ENCODE results near the gene TMEM121B. TPM values are rescaled to one million over a fixed set of nuclear protein-coding genes. Genes with fewer than 3 reads are reported as not detected.
"Not testable (repeated sequence)": the region's sequence is repeated elsewhere in the genome, so short reads cannot be mapped to it uniquely, and the experiment has no call there.

The TMEM121B gene
- total RNA-seq, 1 donor from 2014 or later: 1.9 TPM

DNA sequence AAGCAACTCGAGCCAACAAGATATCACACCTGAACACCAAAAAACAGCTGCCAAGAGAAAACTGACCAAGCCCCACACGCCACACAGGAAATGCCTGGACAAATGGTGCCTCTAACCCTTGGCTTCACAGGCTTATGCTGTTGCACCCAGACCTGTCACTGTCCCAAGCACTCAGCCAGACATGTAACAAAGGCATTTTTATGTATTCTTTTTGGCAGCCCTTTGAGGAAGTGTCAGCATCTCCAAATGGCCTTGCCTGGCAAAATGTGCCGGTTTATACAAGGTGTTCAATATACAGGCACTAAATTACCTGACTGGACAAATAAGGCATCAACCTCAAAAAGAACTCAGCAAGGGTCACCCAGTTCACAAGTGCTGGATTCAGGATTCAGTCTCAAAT is 31.8 kb upstream of the TMEM121B start:
- H2AFZ ChIP-seq (ENCODE audit: low read depth, low read length): no peak overlapping the region
- FAIRE-seq: no peak
- peaks cover 1% of the 10 kb centered on the region for H3K4me1 ChIP-seq (ENCODE audit: insufficient read depth, low read length)
- H3K4me3 ChIP-seq (ENCODE audit: insufficient read depth, low read depth, low read length): no peak overlapping the region
- Mint-ChIP-seq H3K4me3 (ENCODE audit: unreplicated experiment) (no peak overlapping the region), H3K9me3 (ENCODE audit: unreplicated experiment) (no peaks in the 10 kb centered on the region), H3K4me1 (ENCODE audit: low read depth, unreplicated experiment) (peaks cover 6% of the 10 kb centered on the region), H3K27me3 (ENCODE audit: low read depth, unreplicated experiment) (no peaks in the 10 kb centered on the region), H3K36me3 (ENCODE audit: low read depth, unreplicated experiment) (peaks cover 8% of the 10 kb centered on the region), H3K27ac (ENCODE audit: unreplicated experiment) (no peak overlapping the region)
- H3K79me2 ChIP-seq (ENCODE audit: insufficient read depth, low read length): peaks cover 80% of the 10 kb centered on the region
- peaks cover 73% of the 10 kb centered on the region for H4K20me1 ChIP-seq (ENCODE audit: insufficient read depth, low read length)
- H3K36me3 ChIP-seq (ENCODE audit: insufficient read depth, low read length): no peaks in the 10 kb centered on the region
- H3K27me3 ChIP-seq (ENCODE audit: insufficient read depth, low read length): no peaks in the 10 kb centered on the region
- no peak for DNase-seq (ENCODE audit: low read depth)
- H3K27ac ChIP-seq (ENCODE audit: low read depth, low read length): no peak overlapping the region
- no peaks in the 10 kb centered on the region for H3K9me3 ChIP-seq (ENCODE audit: insufficient read depth, low read depth, low read length)
- TF ChIP-seq EZH2 (IDR thresholded peaks at IDR 0.05; ENCODE audit: insufficient read depth, low read length): no peak
- TF ChIP-seq, protein P1, sequence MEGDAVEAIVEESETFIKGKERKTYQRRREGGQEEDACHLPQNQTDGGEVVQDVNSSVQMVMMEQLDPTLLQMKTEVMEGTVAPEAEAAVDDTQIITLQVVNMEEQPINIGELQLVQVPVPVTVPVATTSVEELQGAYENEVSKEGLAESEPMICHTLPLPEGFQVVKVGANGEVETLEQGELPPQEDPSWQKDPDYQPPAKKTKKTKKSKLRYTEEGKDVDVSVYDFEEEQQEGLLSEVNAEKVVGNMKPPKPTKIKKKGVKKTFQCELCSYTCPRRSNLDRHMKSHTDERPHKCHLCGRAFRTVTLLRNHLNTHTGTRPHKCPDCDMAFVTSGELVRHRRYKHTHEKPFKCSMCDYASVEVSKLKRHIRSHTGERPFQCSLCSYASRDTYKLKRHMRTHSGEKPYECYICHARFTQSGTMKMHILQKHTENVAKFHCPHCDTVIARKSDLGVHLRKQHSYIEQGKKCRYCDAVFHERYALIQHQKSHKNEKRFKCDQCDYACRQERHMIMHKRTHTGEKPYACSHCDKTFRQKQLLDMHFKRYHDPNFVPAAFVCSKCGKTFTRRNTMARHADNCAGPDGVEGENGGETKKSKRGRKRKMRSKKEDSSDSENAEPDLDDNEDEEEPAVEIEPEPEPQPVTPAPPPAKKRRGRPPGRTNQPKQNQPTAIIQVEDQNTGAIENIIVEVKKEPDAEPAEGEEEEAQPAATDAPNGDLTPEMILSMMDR (IDR thresholded peaks at IDR 0.05; ENCODE audit: insufficient read depth, low read depth, low read length): no peak
- no peak overlapping the region for H3K9ac ChIP-seq (ENCODE audit: low read length)
- H3K4me2 ChIP-seq (ENCODE audit: low read length): no peak overlapping the region

DNA sequence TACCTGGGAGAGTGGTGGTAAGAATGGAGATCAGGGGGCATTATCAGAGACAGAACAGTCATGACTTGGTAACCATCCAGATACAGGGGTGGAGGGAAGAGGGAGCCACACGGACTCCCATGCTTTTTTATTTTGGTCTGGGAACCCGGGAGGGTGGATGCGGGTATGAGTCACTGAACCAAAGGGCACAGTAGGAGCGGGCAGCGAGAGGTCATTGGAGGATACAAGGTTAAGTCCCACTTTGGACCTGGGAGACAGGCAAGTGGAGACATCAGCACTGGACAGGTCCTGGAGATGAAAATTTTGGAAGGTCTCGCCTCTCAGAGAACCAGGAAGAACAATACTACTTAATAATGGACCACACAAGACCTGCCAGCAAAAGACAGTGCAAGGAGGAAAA is 31.2 kb upstream of the TMEM121B start:
- no peak for TF ChIP-seq EZH2 (IDR thresholded peaks at IDR 0.05; ENCODE audit: insufficient read depth, low read length)
- TF ChIP-seq, protein P1 (IDR thresholded peaks at IDR 0.05; ENCODE audit: insufficient read depth, low read depth, low read length): no peak
- no peak for FAIRE-seq
- Histone ChIP-seq H3K27me3 (ENCODE audit: insufficient read depth, low read length) (no peaks in the 10 kb centered on the region), H3K9ac (ENCODE audit: low read length) (no peak overlapping the region), H3K79me2 (ENCODE audit: insufficient read depth, low read length) (peaks cover 75% of the 10 kb centered on the region), H3K27ac (ENCODE audit: low read depth, low read length) (no peak overlapping the region), H3K4me2 (ENCODE audit: low read length) (no peak overlapping the region), H3K36me3 (ENCODE audit: insufficient read depth, low read length) (no peaks in the 10 kb centered on the region), H3K4me3 (ENCODE audit: insufficient read depth, low read depth, low read length) (no peak overlapping the region), H2AFZ (ENCODE audit: low read depth, low read length) (no peak overlapping the region), H3K9me3 (ENCODE audit: insufficient read depth, low read depth, low read length) (no peaks in the 10 kb centered on the region), H4K20me1 (ENCODE audit: insufficient read depth, low read length) (peaks cover 73% of the 10 kb centered on the region), H3K4me1 (ENCODE audit: insufficient read depth, low read length) (no peaks in the 10 kb centered on the region)
- H3K9me3 Mint-ChIP-seq (ENCODE audit: unreplicated experiment): peaks cover 2% of the 10 kb centered on the region
- H3K4me1 Mint-ChIP-seq (ENCODE audit: low read depth, unreplicated experiment): peaks cover 6% of the 10 kb centered on the region
- no peak overlapping the region for H3K4me3 Mint-ChIP-seq (ENCODE audit: unreplicated experiment)
- DNase-seq (ENCODE audit: low read depth): no peak
- H3K27me3 Mint-ChIP-seq (ENCODE audit: low read depth, unreplicated experiment): no peaks in the 10 kb centered on the region
- H3K27ac Mint-ChIP-seq (ENCODE audit: unreplicated experiment): no peak overlapping the region
- H3K36me3 Mint-ChIP-seq (ENCODE audit: low read depth, unreplicated experiment): peaks cover 8% of the 10 kb centered on the region

GRCh38 chr22:17149076-17149815 is 28.1 kb upstream of the TMEM121B start:
- Histone ChIP-seq H3K4me1 (ENCODE audit: insufficient read depth, low read length) (no peaks in the 10 kb centered on the region), H3K9me3 (ENCODE audit: insufficient read depth, low read depth, low read length) (no peaks in the 10 kb centered on the region), H3K27ac (ENCODE audit: low read depth, low read length) (no peak overlapping the region), H3K4me3 (ENCODE audit: insufficient read depth, low read depth, low read length) (no peak overlapping the region), H3K9ac (ENCODE audit: low read length) (no peak overlapping the region), H3K4me2 (ENCODE audit: low read length) (no peak overlapping the region), H3K79me2 (ENCODE audit: insufficient read depth, low read length) (peaks cover 48% of the 10 kb centered on the region), H2AFZ (ENCODE audit: low read depth, low read length) (no peak overlapping the region), H3K36me3 (ENCODE audit: insufficient read depth, low read length) (no peaks in the 10 kb centered on the region), H3K27me3 (ENCODE audit: insufficient read depth, low read length) (no peaks in the 10 kb centered on the region), H4K20me1 (ENCODE audit: insufficient read depth, low read length) (peaks cover 66% of the 10 kb centered on the region)
- no peak for FAIRE-seq
- H3K27me3 Mint-ChIP-seq (ENCODE audit: low read depth, unreplicated experiment): no peaks in the 10 kb centered on the region
- H3K4me1 Mint-ChIP-seq (ENCODE audit: low read depth, unreplicated experiment): peaks cover 4% of the 10 kb centered on the region
- no peak for DNase-seq (ENCODE audit: low read depth)
- no peak overlapping the region for H3K27ac Mint-ChIP-seq (ENCODE audit: unreplicated experiment)
- peaks cover 10% of the 10 kb centered on the region for H3K36me3 Mint-ChIP-seq (ENCODE audit: low read depth, unreplicated experiment)
- no peak overlapping the region for H3K4me3 Mint-ChIP-seq (ENCODE audit: unreplicated experiment)
- TF ChIP-seq EZH2 (IDR thresholded peaks at IDR 0.05; ENCODE audit: insufficient read depth, low read length): no peak
- TF ChIP-seq, protein P1 (IDR thresholded peaks at IDR 0.05; ENCODE audit: insufficient read depth, low read depth, low read length): no peak
- H3K9me3 Mint-ChIP-seq (ENCODE audit: unreplicated experiment): peaks cover 2% of the 10 kb centered on the region

DNA sequence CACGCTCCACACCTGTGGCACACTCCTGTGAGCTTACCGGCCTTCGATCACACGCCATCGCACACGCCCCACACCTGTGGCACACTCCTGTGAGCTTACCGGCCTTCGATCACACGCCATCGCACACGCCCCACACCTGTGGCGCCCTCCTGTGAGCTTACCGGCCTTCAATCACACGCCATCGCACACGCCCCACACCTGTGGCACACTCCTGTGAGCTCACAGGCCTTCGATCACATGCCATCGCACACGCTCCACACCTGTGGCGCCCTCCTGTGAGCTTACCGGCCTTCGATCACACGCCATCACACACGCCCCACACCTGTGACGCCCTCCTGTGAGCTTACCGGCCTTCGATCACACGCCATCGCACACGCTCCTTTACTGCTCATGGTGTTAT is 26.3 kb upstream of the TMEM121B start:
- not testable (repeated sequence) for DNase-seq (ENCODE audit: low read depth); H3K9me3 Mint-ChIP-seq (ENCODE audit: unreplicated experiment); FAIRE-seq; H3K9me3 ChIP-seq (ENCODE audit: insufficient read depth, low read depth, low read length); H3K36me3 ChIP-seq (ENCODE audit: insufficient read depth, low read length); H3K9ac ChIP-seq (ENCODE audit: low read length); H3K27me3 Mint-ChIP-seq (ENCODE audit: low read depth, unreplicated experiment); H3K4me1 ChIP-seq (ENCODE audit: insufficient read depth, low read length); H2AFZ ChIP-seq (ENCODE audit: low read depth, low read length); H3K4me3 Mint-ChIP-seq (ENCODE audit: unreplicated experiment); H3K4me2 ChIP-seq (ENCODE audit: low read length); H3K4me3 ChIP-seq (ENCODE audit: insufficient read depth, low read depth, low read length); H3K27ac Mint-ChIP-seq (ENCODE audit: unreplicated experiment); H3K27me3 ChIP-seq (ENCODE audit: insufficient read depth, low read length); H3K4me1 Mint-ChIP-seq (ENCODE audit: low read depth, unreplicated experiment); H3K27ac ChIP-seq (ENCODE audit: low read depth, low read length); H3K36me3 Mint-ChIP-seq (ENCODE audit: low read depth, unreplicated experiment)
- Histone ChIP-seq H3K79me2 (ENCODE audit: insufficient read depth, low read length) (peaks cover 32% of the 10 kb centered on the region), H4K20me1 (ENCODE audit: insufficient read depth, low read length) (peaks cover 52% of the 10 kb centered on the region)
